Cardiac fibroblast (primary cell): Measurements from ENCODE around the gene KIF16B.

ENCODE experiments used
- DNase-seq, 2 donors: peaks; one replicate each; pipeline versions ENCODE4 v3.0.0 to v3.0.0-alpha.2; 2010; ENCODE audit warnings: low read depth in 2 of 2
- H3K4me3 ChIP-seq, 2 donors: replicated peaks in 1 of 2; 1 replicate in 1 of 2; 2 replicates in 1 of 2; pipeline ENCODE4 v1.5.1; 2011; ENCODE audit warnings: low read depth in 2 of 2, low read length in 2 of 2, mild to moderate bottlenecking in 2 of 2, moderate library complexity in 1 of 2
- TF ChIP-seq, protein P1 (sequence below): IDR thresholded peaks from one replicate; pipeline ENCODE4 v1.5.1; 2011; ENCODE audit warnings: low read depth, mild to moderate bottlenecking, low read length, inconsistent platforms

KIF16B gene

GRCh38 chr20:16312998-16313397 lies 260.2 kb downstream of the KIF16B start:
- TF ChIP-seq, protein P1, sequence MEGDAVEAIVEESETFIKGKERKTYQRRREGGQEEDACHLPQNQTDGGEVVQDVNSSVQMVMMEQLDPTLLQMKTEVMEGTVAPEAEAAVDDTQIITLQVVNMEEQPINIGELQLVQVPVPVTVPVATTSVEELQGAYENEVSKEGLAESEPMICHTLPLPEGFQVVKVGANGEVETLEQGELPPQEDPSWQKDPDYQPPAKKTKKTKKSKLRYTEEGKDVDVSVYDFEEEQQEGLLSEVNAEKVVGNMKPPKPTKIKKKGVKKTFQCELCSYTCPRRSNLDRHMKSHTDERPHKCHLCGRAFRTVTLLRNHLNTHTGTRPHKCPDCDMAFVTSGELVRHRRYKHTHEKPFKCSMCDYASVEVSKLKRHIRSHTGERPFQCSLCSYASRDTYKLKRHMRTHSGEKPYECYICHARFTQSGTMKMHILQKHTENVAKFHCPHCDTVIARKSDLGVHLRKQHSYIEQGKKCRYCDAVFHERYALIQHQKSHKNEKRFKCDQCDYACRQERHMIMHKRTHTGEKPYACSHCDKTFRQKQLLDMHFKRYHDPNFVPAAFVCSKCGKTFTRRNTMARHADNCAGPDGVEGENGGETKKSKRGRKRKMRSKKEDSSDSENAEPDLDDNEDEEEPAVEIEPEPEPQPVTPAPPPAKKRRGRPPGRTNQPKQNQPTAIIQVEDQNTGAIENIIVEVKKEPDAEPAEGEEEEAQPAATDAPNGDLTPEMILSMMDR: no peak
- no peak for DNase-seq
- H3K4me3 ChIP-seq: no peak overlapping the region

DNA sequence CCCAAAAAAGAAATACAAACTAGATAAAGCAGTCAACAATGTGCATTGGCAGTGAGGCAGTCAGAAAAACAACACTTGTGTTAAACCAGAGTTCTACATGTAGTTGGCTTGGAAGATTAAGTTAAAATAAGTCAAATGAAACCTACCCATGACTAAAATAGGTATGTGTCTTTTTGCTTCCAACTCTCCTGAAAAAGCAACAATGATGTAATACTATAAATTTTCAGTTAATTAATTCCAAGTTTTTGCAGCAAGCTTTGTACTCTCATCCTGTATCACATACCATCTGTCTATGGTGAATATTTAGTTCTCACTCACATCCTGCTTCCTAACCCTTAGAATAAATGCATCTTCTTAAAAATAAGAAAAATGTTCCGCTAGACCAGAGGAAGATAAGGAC lies 261.5 kb downstream of the KIF16B start:
- no peak for DNase-seq
- TF ChIP-seq, protein P1: no peak
- no peak overlapping the region for H3K4me3 ChIP-seq

- no peak overlapping the region for H3K4me3 ChIP-seq
- peak in 1 of 2 donors; percentile 1 for DNase-seq
- TF ChIP-seq, protein P1: no peak
These were observed 264.5 kb downstream of the KIF16B start for GRCh38 chr20:16308754-16309153.

GRCh38 chr20:16302818-16303217 lies 270.4 kb downstream of the KIF16B start:
- no peak overlapping the region for H3K4me3 ChIP-seq
- TF ChIP-seq, protein P1: no peak
- DNase-seq: no peak

- H3K4me3 ChIP-seq: no peak overlapping the region
- peak in 1 of 2 donors; percentile 26 for DNase-seq
- TF ChIP-seq, protein P1: no peak
These were observed 271.3 kb downstream of the KIF16B start for GRCh38 chr20:16301986-16302385.

DNA sequence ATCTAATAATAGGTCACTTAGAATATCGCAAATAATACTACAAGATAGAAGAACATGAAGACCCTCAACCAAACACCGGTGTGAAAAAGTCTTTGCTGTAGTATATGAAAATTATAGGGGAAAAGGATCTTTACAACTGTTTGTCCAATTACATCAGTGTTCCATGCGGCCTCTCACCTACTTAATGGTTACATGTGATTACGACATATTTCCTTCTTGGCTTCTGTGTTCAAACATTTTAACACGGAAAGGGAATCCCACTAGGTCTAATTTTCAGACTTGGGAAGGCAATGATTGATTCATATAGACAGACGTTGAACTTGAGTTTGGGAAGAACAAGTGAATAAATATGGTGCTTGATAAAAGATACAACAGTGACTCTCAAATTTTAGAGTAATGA lies 273.4 kb downstream of the KIF16B start:
- H3K4me3 ChIP-seq: no peak overlapping the region
- no peak for DNase-seq
- TF ChIP-seq, protein P1: no peak

DNA sequence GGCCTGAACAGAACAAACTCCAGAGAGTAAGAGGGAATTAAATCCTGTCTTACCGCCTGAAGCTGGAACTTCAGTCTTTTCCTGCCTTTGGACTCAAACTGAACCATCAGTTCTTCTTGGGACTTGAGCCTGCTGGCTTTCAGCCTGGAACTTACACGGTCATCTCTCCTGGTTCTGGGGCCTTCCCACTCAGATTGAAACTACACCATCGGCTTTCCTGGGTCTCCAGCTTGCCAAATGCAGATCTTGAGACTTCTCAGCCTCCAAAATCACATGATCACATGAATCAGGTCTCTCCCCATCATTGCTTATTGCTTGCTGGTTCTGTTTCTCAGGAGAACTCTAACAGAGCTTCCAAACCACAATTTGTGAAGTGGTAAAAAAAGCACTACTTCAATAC lies 276.3 kb downstream of the KIF16B start:
- H3K4me3 ChIP-seq: no peak overlapping the region
- DNase-seq: no peak
- TF ChIP-seq, protein P1: no peak
